Endothelial cell of umbilical vein (primary cell): ENCODE data around the gene GJB5. TPM values are rescaled to one million over a fixed set of nuclear protein-coding genes. Genes with fewer than 3 reads are reported as not detected.

Source experiments
- BruUV-seq: library from RNA; stranded (reverse); fragments of 400-500 nt; replicated peaks from 2 replicates; lab custom pipeline; 2021; lab: Mats Ljungman, UMichigan
- CTCF ChIA-PET: fragments of 300-600, 350-600 bp; sonication (Branson Sonifier 250); formaldehyde crosslinking; loops from one replicate; lab custom pipeline; 2021; ENCODE audit warnings: antibody characterized with exemption, inconsistent platforms; lab: Charles Lee
- POLR2A ChIA-PET: fragments of 300-600, 350-600 bp; sonication (Branson Sonifier 250); formaldehyde crosslinking; loops from one replicate; lab custom pipeline; 2021; ENCODE audit warnings: antibody characterized with exemption, inconsistent platforms; lab: Charles Lee
- DNase-seq: peaks from one replicate; pipeline ENCODE4 v3.0.0-alpha.2; 2011; ENCODE audit warnings: low read depth, low spot score
- FAIRE-seq: peaks from 2 replicates; lab custom pipeline; 2011; peaks lifted over from hg19 to GRCh38; lab: Jason Lieb, UNC
- H2AFZ ChIP-seq: 2 replicates; pipeline ENCODE4 v1.6.0; 2012; ENCODE audit warnings: low read depth, low read length, control low read depth, inconsistent platforms
- H3K27ac ChIP-seq: 2 replicates; pipeline ENCODE4 v1.5.1; 2011; ENCODE audit warnings: low read depth, mild to moderate bottlenecking, control low read depth, low read length, moderate library complexity; ENCODE audit not compliant: insufficient read depth
- H3K27me3 ChIP-seq, 2 experiments: 2 replicates each; pipeline versions ENCODE4 v1.6.0 to v1.6.1; 2011; ENCODE audit warnings: low read length in 2 of 2, mixed read lengths in 1 of 2; ENCODE audit not compliant: control insufficient read depth in 2 of 2, insufficient read depth in 2 of 2
- H3K36me3 ChIP-seq, 2 experiments: 2 replicates in 1 of 2; 3 replicates in 1 of 2; pipeline ENCODE4 v1.5.1; 2011; ENCODE audit warnings: low read length in 2 of 2, mild to moderate bottlenecking in 1 of 2, moderate library complexity in 1 of 2; ENCODE audit not compliant: control insufficient read depth in 2 of 2, insufficient read depth in 2 of 2; ENCODE audit errors: extremely low read depth in 1 of 2
- H3K4me1 ChIP-seq: 3 replicates; pipeline ENCODE4 v1.5.1; 2011; ENCODE audit warnings: mild to moderate bottlenecking, low read length; ENCODE audit not compliant: control insufficient read depth, insufficient read depth; ENCODE audit errors: extremely low read depth
- H3K4me2 ChIP-seq: 2 replicates; pipeline ENCODE4 v1.6.1; 2011; ENCODE audit warnings: low read length, control low read depth, mixed read lengths; ENCODE audit not compliant: insufficient read depth
- H3K4me3 ChIP-seq, 3 experiments: fragments of 200-600 bp in 1 of 3; sonication (generic), shearing (Covaris generic) in 1 of 3; replicated peaks in 1 of 3; 2 replicates each; pipeline ENCODE4 v1.5.1; 2011 to 2016; ENCODE audit warnings: control low read depth in 3 of 3, low read length in 3 of 3, mild to moderate bottlenecking in 2 of 3, inconsistent platforms in 1 of 3, low read depth in 1 of 3, moderate library complexity in 1 of 3; ENCODE audit not compliant: insufficient read depth in 1 of 3
- H3K79me2 ChIP-seq: 2 replicates; pipeline ENCODE4 v1.6.0; 2012; ENCODE audit warnings: low read length, inconsistent platforms; ENCODE audit not compliant: control insufficient read depth, insufficient read depth
- H3K9ac ChIP-seq: replicated peaks from 2 replicates; pipeline ENCODE3; 2011; ENCODE audit warnings: low read length, control low read depth; ENCODE audit not compliant: insufficient read depth; ENCODE audit errors: extremely low read depth
- H3K9me1 ChIP-seq: replicated peaks from 3 replicates; pipeline ENCODE4 v1.6.0; 2011; ENCODE audit warnings: mild to moderate bottlenecking, low read length; ENCODE audit not compliant: control insufficient read depth, insufficient read depth; ENCODE audit errors: extremely low read depth
- H3K9me3 ChIP-seq: replicated peaks from 2 replicates; pipeline ENCODE4 v1.5.1; 2012; ENCODE audit warnings: low read length, inconsistent platforms; ENCODE audit not compliant: control insufficient read depth, insufficient read depth
- H4K20me1 ChIP-seq: replicated peaks from 2 replicates; pipeline ENCODE3; 2011; ENCODE audit warnings: mild to moderate bottlenecking, low read length; ENCODE audit not compliant: control insufficient read depth, insufficient read depth; ENCODE audit errors: extremely low read depth
- CTCF ChIP-seq, 2 donors: IDR thresholded peaks; 1 replicate in 1 of 2; 2 replicates in 1 of 2; pipeline ENCODE4 v1.5.1; 2011; ENCODE audit warnings: low read length in 2 of 2, mild to moderate bottlenecking in 2 of 2, moderate library complexity in 2 of 2, control low read depth in 1 of 2, inconsistent platforms in 1 of 2, low read depth in 1 of 2; ENCODE audit not compliant: insufficient read depth in 1 of 2; ENCODE audit errors: extremely low read depth in 1 of 2
- EZH2 ChIP-seq: IDR thresholded peaks from 2 replicates; pipeline ENCODE4 v1.6.1; 2012; ENCODE audit warnings: borderline replicate concordance, low read depth, mild to moderate bottlenecking, moderate library complexity, low read length, inconsistent platforms; ENCODE audit not compliant: severe bottlenecking
- FOS ChIP-seq: IDR thresholded peaks from 2 replicates; pipeline ENCODE4 v1.6.1; 2011; ENCODE audit warnings: mild to moderate bottlenecking, low read length, moderate library complexity, borderline replicate concordance; ENCODE audit not compliant: insufficient read depth
- GATA2 ChIP-seq: IDR thresholded peaks from 2 replicates; pipeline ENCODE4 v1.7.0; 2011; ENCODE audit warnings: low read depth, mild to moderate bottlenecking, moderate library complexity, mixed read lengths, low read length; ENCODE audit not compliant: insufficient read length, insufficient read depth
- JUN ChIP-seq: IDR thresholded peaks from 2 replicates; pipeline ENCODE4 v1.6.1; 2011; ENCODE audit warnings: borderline replicate concordance, low read depth; ENCODE audit not compliant: insufficient read length, insufficient read depth
- MAX ChIP-seq: IDR thresholded peaks from 2 replicates; pipeline ENCODE4 v1.6.1; 2011; ENCODE audit not compliant: insufficient read depth, insufficient read length
- MYC ChIP-seq: IDR thresholded peaks from one replicate; pipeline ENCODE4 v1.6.1; 2011; ENCODE audit warnings: mild to moderate bottlenecking, low read depth, low read length
- POLR2A ChIP-seq: IDR thresholded peaks from 2 replicates; pipeline ENCODE4 v1.6.1; 2012; ENCODE audit warnings: low read depth, mild to moderate bottlenecking, control low read depth, low read length
- POLR2AphosphoS5 ChIP-seq: IDR thresholded peaks from 2 replicates; pipeline ENCODE4 v1.6.1; 2012; ENCODE audit warnings: low read depth, mild to moderate bottlenecking, control low read depth, low read length, moderate library complexity; ENCODE audit not compliant: insufficient read depth
- dilution Hi-C: fragments of 300-500 bp; cut with MboI; formaldehyde crosslinking; loops from one replicate; pipeline ENCODE4 v1.15.0; 2019; ENCODE audit warnings: low sequenced_read_pairs; ENCODE audit not compliant: extremely low pct_ligation_motif_present
- intact Hi-C: fragments of 100-400 bp; cut with micrococcal nuclease; formaldehyde crosslinking; loops from one replicate; pipeline ENCODE4 v1.10.0; 2022
- polyA plus RNA-seq, 4 experiments: library from polyadenylated mRNA; depleted of rRNA in 3 of 4; stranded (reverse) in 3 of 4; unstranded in 1 of 4; fragments of >200 nt; gene quantifications; 2 replicates each; pipeline versions ENCODE4 v1.2.1 to v1.2.3, GENCODE V29; 2011 to 2012; ENCODE audit warnings: missing spikeins in 1 of 4
- total RNA-seq: library from RNA; stranded (reverse); gene quantifications from 2 replicates; pipeline ENCODE4 v1.2.3, GENCODE V29; 2021

The GJB5 gene
- total and polyA plus RNA-seq, 2 donors (not counting 3 experiments of a cell fraction or from before 2014, with no cell fraction given), result not detected

GRCh38 chr1:34780528-34780927 is 25.7 kb downstream of the GJB5 start:
- TF ChIP-seq GATA2 (no peak), MYC (no peak), EZH2 (no peak), POLR2AphosphoS5 (no peak), MAX (no peak), POLR2A (no peak), JUN (no peak), CTCF (IDR thresholded peaks at IDR 0.05; ENCODE audit: extremely low read depth in 1 of 2, insufficient read depth in 1 of 2, low read depth in 1 of 2, low read length in 2 of 2) (no peak), FOS (no peak)
- Histone ChIP-seq H3K36me3 (no peaks in the 10 kb centered on the region), H3K9ac (no peak overlapping the region), H3K4me1 (no peaks in the 10 kb centered on the region), H4K20me1 (no peaks in the 10 kb centered on the region), H3K27ac (no peak overlapping the region), H2AFZ (no peak overlapping the region), H3K79me2 (no peaks in the 10 kb centered on the region), H3K9me3 (no peaks in the 10 kb centered on the region), H3K4me3 (no peak overlapping the region), H3K4me2 (no peak overlapping the region), H3K27me3 (peaks cover 27 to 33% of the 10 kb centered on the region in 2 experiments), H3K9me1 (no peaks in the 10 kb centered on the region)
- FAIRE-seq (no peak), DNase-seq (no peak)
- dilution Hi-C loops, result no loop called here
- no TSS peak for BruUV-seq
- intact Hi-C loops, result no loop called here
- ChIA-PET CTCF (no interaction called here), POLR2A (no interaction called here)
